PC-9 (cell line): ENCODE measurements around the gene MYLK3. TPM values are rescaled to one million over a fixed set of nuclear protein-coding genes. Genes with fewer than 3 reads are reported as not detected.

Experiments
- BruUV-seq: library from RNA; stranded (reverse); fragments of 400-500 nt; replicated peaks from 2 replicates; lab custom pipeline; 2021; lab: Mats Ljungman, UMichigan
- CTCF ChIA-PET: fragments of 300-600 bp; sonication (Branson Sonifier 250); formaldehyde crosslinking; loops from one replicate; lab custom pipeline; 2022; ENCODE audit warnings: antibody characterized with exemption; lab: Charles Lee
- POLR2A ChIA-PET: fragments of 300-600 bp; sonication (Branson Sonifier 250); formaldehyde crosslinking; loops from one replicate; lab custom pipeline; 2022; ENCODE audit warnings: antibody characterized with exemption; ENCODE audit not compliant: unreplicated experiment; lab: Charles Lee
- DNase-seq, 2 experiments: peaks; one replicate each; pipeline versions ENCODE4 v3.0.0 to v3.0.0-alpha.2; 2015 to 2022; ENCODE audit warnings: mixed read lengths in 1 of 2
- H2AFZ ChIP-seq: fragments of 200-600 bp; sonication (generic); 2 replicates; pipeline ENCODE4 v1.8.1; 2017; ENCODE audit warnings: antibody characterized with exemption
- H3F3A ChIP-seq: fragments of 200-600 bp; sonication (generic); 2 replicates; pipeline ENCODE4 v1.8.1; 2017; ENCODE audit warnings: antibody characterized with exemption, mild to moderate bottlenecking, low read depth; ENCODE audit not compliant: insufficient read depth
- H3K27ac ChIP-seq: fragments of 200-600 bp; sonication (generic); 2 replicates; pipeline ENCODE4 v1.6.1; 2016; ENCODE audit warnings: mixed run types
- H3K27me3 ChIP-seq: fragments of 200-600 bp; sonication (generic); 2 replicates; pipeline ENCODE4 v1.6.1; 2016; ENCODE audit warnings: low read depth, mixed run types; ENCODE audit not compliant: insufficient read depth
- H3K36me3 ChIP-seq: fragments of 200-600 bp; sonication (generic); 2 replicates; pipeline ENCODE4 v1.6.1; 2016; ENCODE audit warnings: low read depth, mixed run types
- H3K4me1 ChIP-seq: fragments of 200-600 bp; sonication (generic); replicated peaks from 2 replicates; pipeline ENCODE4 v1.6.1; 2016; ENCODE audit warnings: mixed run types; ENCODE audit not compliant: insufficient read depth
- H3K4me2 ChIP-seq: fragments of 200-600 bp; sonication (generic); 2 replicates; pipeline ENCODE4 v1.6.1; 2017; ENCODE audit warnings: mixed run types
- H3K4me3 ChIP-seq: fragments of 200-600 bp; sonication (generic); 2 replicates; pipeline ENCODE4 v1.6.1; 2016; ENCODE audit warnings: mixed run types
- H3K79me2 ChIP-seq: fragments of 200-600 bp; sonication (generic); 2 replicates; pipeline ENCODE4 v1.6.1; 2017; ENCODE audit warnings: low read depth, mixed run types
- H3K9me2 ChIP-seq: fragments of 200-600 bp; sonication (generic); 2 replicates; pipeline ENCODE4 v1.8.1; 2017; ENCODE audit warnings: mild to moderate bottlenecking; ENCODE audit not compliant: insufficient read depth
- H3K9me3 ChIP-seq: fragments of 200-600 bp; sonication (generic); 2 replicates; pipeline ENCODE4 v1.8.1; 2016; ENCODE audit warnings: low read depth; ENCODE audit not compliant: insufficient read depth
- H4K20me1 ChIP-seq: fragments of 200-600 bp; sonication (generic); 2 replicates; pipeline ENCODE4 v1.8.1; 2017; ENCODE audit not compliant: insufficient read depth
- EZH2 ChIP-seq: fragments of 200-600 bp; sonication (generic); IDR thresholded peaks from 2 replicates; pipeline ENCODE4 v1.8.0; 2017; ENCODE audit warnings: antibody characterized with exemption, low read depth
- intact Hi-C: fragments of 100-400 bp; cut with micrococcal nuclease; formaldehyde crosslinking; loops from one replicate; pipeline ENCODE4 v1.10.0; 2022; ENCODE audit not compliant: unreplicated experiment
- total RNA-seq: library from RNA; stranded (reverse); gene quantifications from 2 replicates; pipeline ENCODE4 v1.2.3, GENCODE V29; 2021
- TF ChIP-seq, protein P1 (sequence below): fragments of 200-600 bp; sonication (generic); conservative IDR thresholded peaks from 2 replicates; pipeline ENCODE4 v1.6.1; 2017; ENCODE audit warnings: mixed run types, antibody characterized with exemption, mild to moderate bottlenecking, moderate library complexity

The MYLK3 gene
- total RNA-seq, 1 experiment from 2014 or later = 0.68 TPM

DNA sequence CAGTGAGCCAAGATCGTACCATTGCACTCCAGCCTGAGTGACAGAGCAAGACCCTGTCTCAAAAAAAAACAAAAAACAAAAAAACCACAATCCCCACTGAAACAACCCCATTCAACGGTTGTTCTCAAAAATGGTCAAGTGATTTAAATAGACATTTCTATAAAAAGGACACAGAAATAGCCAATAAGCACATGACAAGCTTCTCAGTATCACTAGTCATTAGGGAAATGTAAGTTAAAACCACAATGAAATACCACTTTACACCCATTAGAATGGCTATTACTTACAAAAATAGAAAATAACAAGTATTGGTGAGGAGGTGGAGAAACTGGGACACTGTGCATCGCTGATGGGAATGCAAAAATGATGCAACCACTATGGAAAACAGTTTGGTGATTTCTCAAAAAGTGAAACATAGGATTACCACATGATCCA is 26.6 kb upstream of the MYLK3 start:
- no peaks in the 10 kb centered on the region for H3K27me3 ChIP-seq
- H4K20me1 ChIP-seq = no peaks in the 10 kb centered on the region
- ChIA-PET POLR2A (no interaction called here), CTCF (no interaction called here)
- no peak overlapping the region for H3K4me2 ChIP-seq
- no peak overlapping the region for H2AFZ ChIP-seq
- H3K4me1 ChIP-seq = peaks cover 7% of the 10 kb centered on the region
- no peaks in the 10 kb centered on the region for H3K36me3 ChIP-seq
- H3F3A ChIP-seq = peaks cover under 1% of the 10 kb centered on the region; the same call in 1 of the 2 replicates
- no peak overlapping the region for H3K4me3 ChIP-seq
- TF ChIP-seq, protein P1, sequence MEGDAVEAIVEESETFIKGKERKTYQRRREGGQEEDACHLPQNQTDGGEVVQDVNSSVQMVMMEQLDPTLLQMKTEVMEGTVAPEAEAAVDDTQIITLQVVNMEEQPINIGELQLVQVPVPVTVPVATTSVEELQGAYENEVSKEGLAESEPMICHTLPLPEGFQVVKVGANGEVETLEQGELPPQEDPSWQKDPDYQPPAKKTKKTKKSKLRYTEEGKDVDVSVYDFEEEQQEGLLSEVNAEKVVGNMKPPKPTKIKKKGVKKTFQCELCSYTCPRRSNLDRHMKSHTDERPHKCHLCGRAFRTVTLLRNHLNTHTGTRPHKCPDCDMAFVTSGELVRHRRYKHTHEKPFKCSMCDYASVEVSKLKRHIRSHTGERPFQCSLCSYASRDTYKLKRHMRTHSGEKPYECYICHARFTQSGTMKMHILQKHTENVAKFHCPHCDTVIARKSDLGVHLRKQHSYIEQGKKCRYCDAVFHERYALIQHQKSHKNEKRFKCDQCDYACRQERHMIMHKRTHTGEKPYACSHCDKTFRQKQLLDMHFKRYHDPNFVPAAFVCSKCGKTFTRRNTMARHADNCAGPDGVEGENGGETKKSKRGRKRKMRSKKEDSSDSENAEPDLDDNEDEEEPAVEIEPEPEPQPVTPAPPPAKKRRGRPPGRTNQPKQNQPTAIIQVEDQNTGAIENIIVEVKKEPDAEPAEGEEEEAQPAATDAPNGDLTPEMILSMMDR = no peak
- TF ChIP-seq EZH2 = no peak
- H3K79me2 ChIP-seq = no peaks in the 10 kb centered on the region
- no peak for DNase-seq
- BruUV-seq = no TSS peak
- no peaks in the 10 kb centered on the region for H3K9me2 ChIP-seq
- H3K9me3 ChIP-seq = no peaks in the 10 kb centered on the region
- intact Hi-C loops = no loop called here
- H3K27ac ChIP-seq = no peak overlapping the region

DNA sequence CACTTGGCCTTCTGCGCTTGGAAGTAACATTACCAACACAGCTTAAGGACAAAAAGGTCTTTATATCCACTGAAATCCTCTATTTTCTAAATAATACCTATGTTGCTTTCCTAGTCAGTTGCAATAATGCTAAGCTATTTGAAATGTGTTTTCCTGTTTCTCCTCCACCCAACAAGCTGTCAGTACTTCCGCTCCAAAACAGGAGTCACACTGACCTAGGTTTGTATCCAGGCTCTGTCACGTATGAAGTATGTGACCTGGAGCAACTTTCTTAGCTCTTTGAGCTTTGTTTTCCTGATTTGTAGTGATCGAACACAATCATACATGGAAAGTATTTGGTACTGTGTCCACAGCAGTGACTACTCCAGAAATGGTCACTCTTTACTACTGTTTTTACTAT is 24.3 kb upstream of the MYLK3 start:
- Histone ChIP-seq H3K9me3 (no peaks in the 10 kb centered on the region), H3K27ac (no peak overlapping the region), H3K4me1 (peaks cover 18% of the 10 kb centered on the region), H3K79me2 (no peaks in the 10 kb centered on the region), H3K9me2 (no peaks in the 10 kb centered on the region), H3F3A (peaks cover 5% of the 10 kb centered on the region; the same call in 1 of the 2 replicates), H2AFZ (no peak overlapping the region), H3K4me2 (no peak overlapping the region), H3K27me3 (no peaks in the 10 kb centered on the region), H3K36me3 (no peaks in the 10 kb centered on the region), H4K20me1 (no peaks in the 10 kb centered on the region), H3K4me3 (no peak overlapping the region)
- ChIA-PET CTCF (no interaction called here), POLR2A (interaction anchor here (0.7 kb wide), 1 partner anchor 739 kb away, joined by 7 read pairs; no protein-coding TSS in a partner anchor)
- TF ChIP-seq, protein P1 = no peak
- no peak for TF ChIP-seq EZH2
- no TSS peak for BruUV-seq
- no peak for DNase-seq
- intact Hi-C loops = no loop called here

DNA sequence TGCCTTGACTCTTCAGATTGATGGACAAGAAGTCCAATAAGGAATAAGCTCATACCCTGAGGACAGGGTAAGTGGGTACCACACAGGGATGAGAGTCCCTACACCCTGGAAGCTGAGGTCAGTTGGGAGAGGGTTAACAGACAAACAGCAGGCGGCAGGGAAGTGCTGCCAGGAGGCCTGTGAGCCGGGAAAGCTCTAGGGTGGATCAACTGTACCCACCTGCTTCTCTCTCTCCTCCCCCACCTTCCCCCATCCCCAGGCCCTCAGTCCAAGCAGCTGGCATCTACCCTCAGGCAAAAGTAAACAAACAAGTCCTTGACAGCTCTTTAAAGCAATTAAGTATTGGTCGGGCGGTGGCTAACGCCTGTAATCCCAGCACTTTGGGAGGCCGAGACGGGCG is 20.7 kb upstream of the MYLK3 start:
- ChIA-PET POLR2A (no interaction called here), CTCF (no interaction called here)
- Histone ChIP-seq H3K4me1 (peaks cover 18% of the 10 kb centered on the region), H3K27ac (no peak overlapping the region), H3K9me3 (no peaks in the 10 kb centered on the region), H3K4me2 (peak overlapping the region; percentile 37), H3F3A (peaks cover 5% of the 10 kb centered on the region; the same call in 1 of the 2 replicates), H4K20me1 (no peaks in the 10 kb centered on the region), H3K4me3 (no peak overlapping the region), H3K9me2 (no peaks in the 10 kb centered on the region), H3K79me2 (no peaks in the 10 kb centered on the region), H2AFZ (no peak overlapping the region), H3K36me3 (no peaks in the 10 kb centered on the region), H3K27me3 (no peaks in the 10 kb centered on the region)
- intact Hi-C loops = no loop called here
- no peak for TF ChIP-seq EZH2
- TF ChIP-seq, protein P1 = no peak
- DNase-seq = no peak
- BruUV-seq = no TSS peak
